ENCODE measurements around the gene RIC3. TPM values are rescaled to one million over a fixed set of nuclear protein-coding genes. Genes with fewer than 3 reads are reported as not detected.

Gene RIC3
- total RNA-seq, 1 experiment from 2014 or later, result 0.38 TPM

- intact Hi-C loops (cut with micrococcal nuclease; ENCODE audit: unreplicated experiment), result no loop called here
Measured at GRCh38 chr11:8065031-8065430, 103.8 kb downstream of the RIC3 start.

GRCh38 chr11:8063324-8063723 is 105.5 kb downstream of the RIC3 start:
- H3K27ac Mint-ChIP-seq (ENCODE audit: unreplicated experiment), result no peak overlapping the region
- H3K9me3 Mint-ChIP-seq (ENCODE audit: low read depth, unreplicated experiment), result no peaks in the 10 kb centered on the region
- H3K36me3 Mint-ChIP-seq (ENCODE audit: insufficient read depth, unreplicated experiment), result no peaks in the 10 kb centered on the region
- no peak overlapping the region for H3K4me3 Mint-ChIP-seq (ENCODE audit: low read depth, unreplicated experiment)
- peaks cover 75% of the 10 kb centered on the region for H3K27me3 Mint-ChIP-seq (ENCODE audit: unreplicated experiment)
- H3K4me1 Mint-ChIP-seq (ENCODE audit: low read depth, unreplicated experiment), result peaks cover 1% of the 10 kb centered on the region
- no peak for TF ChIP-seq CTCF (IDR thresholded peaks at IDR 0.05; ENCODE audit: unreplicated experiment)
- intact Hi-C loops (cut with micrococcal nuclease; ENCODE audit: unreplicated experiment), result no loop called here
- BruUV-seq (replicated peaks), result no TSS peak
- DNase-seq, result no peak
- CTCF ChIA-PET, result no interaction called here

More at GRCh38 chr11:8065031-8065430, 103.8 kb downstream of the RIC3 start:
- no peak for DNase-seq
- CTCF ChIA-PET, result no interaction called here
- H3K36me3 Mint-ChIP-seq (ENCODE audit: insufficient read depth, unreplicated experiment), result no peaks in the 10 kb centered on the region
- TF ChIP-seq CTCF (IDR thresholded peaks at IDR 0.05; ENCODE audit: unreplicated experiment), result no peak
- BruUV-seq (replicated peaks), result no TSS peak
- H3K4me3 Mint-ChIP-seq (ENCODE audit: low read depth, unreplicated experiment), result no peak overlapping the region
- H3K27me3 Mint-ChIP-seq (ENCODE audit: unreplicated experiment), result peaks cover 78% of the 10 kb centered on the region
- no peak overlapping the region for H3K27ac Mint-ChIP-seq (ENCODE audit: unreplicated experiment)
- H3K4me1 Mint-ChIP-seq (ENCODE audit: low read depth, unreplicated experiment), result peaks cover 10% of the 10 kb centered on the region
- H3K9me3 Mint-ChIP-seq (ENCODE audit: low read depth, unreplicated experiment), result no peaks in the 10 kb centered on the region

GRCh38 chr11:8062781-8063257 is 106.0 kb downstream of the RIC3 start:
- H3K4me1 Mint-ChIP-seq (ENCODE audit: low read depth, unreplicated experiment), result no peaks in the 10 kb centered on the region
- no TSS peak for BruUV-seq (replicated peaks)
- no peak overlapping the region for H3K27ac Mint-ChIP-seq (ENCODE audit: unreplicated experiment)
- intact Hi-C loops (cut with micrococcal nuclease; ENCODE audit: unreplicated experiment), result no loop called here
- TF ChIP-seq CTCF (IDR thresholded peaks at IDR 0.05; ENCODE audit: unreplicated experiment), result no peak
- peaks cover 70% of the 10 kb centered on the region for H3K27me3 Mint-ChIP-seq (ENCODE audit: unreplicated experiment)
- DNase-seq, result no peak
- no peak overlapping the region for H3K4me3 Mint-ChIP-seq (ENCODE audit: low read depth, unreplicated experiment)
- CTCF ChIA-PET, result no interaction called here
- H3K9me3 Mint-ChIP-seq (ENCODE audit: low read depth, unreplicated experiment), result no peaks in the 10 kb centered on the region
- H3K36me3 Mint-ChIP-seq (ENCODE audit: insufficient read depth, unreplicated experiment), result no peaks in the 10 kb centered on the region

- Mint-ChIP-seq H3K9me3 (ENCODE audit: low read depth, unreplicated experiment) (no peaks in the 10 kb centered on the region), H3K27me3 (ENCODE audit: unreplicated experiment) (peaks cover 63% of the 10 kb centered on the region), H3K4me3 (ENCODE audit: low read depth, unreplicated experiment) (no peak overlapping the region), H3K27ac (ENCODE audit: unreplicated experiment) (no peak overlapping the region), H3K36me3 (ENCODE audit: insufficient read depth, unreplicated experiment) (no peaks in the 10 kb centered on the region), H3K4me1 (ENCODE audit: low read depth, unreplicated experiment) (no peaks in the 10 kb centered on the region)
- intact Hi-C loops (cut with micrococcal nuclease; ENCODE audit: unreplicated experiment), result no loop called here
- DNase-seq, result no peak
- BruUV-seq (replicated peaks), result no TSS peak
- CTCF ChIA-PET, result no interaction called here
- no peak for TF ChIP-seq CTCF (IDR thresholded peaks at IDR 0.05; ENCODE audit: unreplicated experiment)
Measured at GRCh38 chr11:8061555-8062428, 107.0 kb downstream of the RIC3 start.
